Eye (tissue), 1 donor: Measurements from ENCODE around the gene ORMDL3.
"Not testable (repeated sequence)": the region's sequence is repeated elsewhere in the genome, so short reads cannot be mapped to it uniquely, and the experiment has no call there.

Experiments
- DNase-seq: peaks from one replicate; pipeline ENCODE4 v3.0.0-alpha.2; 2015

The ORMDL3 gene

GRCh38 chr17:39948489-39948828 lies 21.1 kb upstream of the ORMDL3 start:
- not testable (repeated sequence) for DNase-seq

GRCh38 chr17:39946551-39947330 lies 19.3 kb upstream of the ORMDL3 start:
- DNase-seq: no peak

GRCh38 chr17:39944393-39944711 lies 17.0 kb upstream of the ORMDL3 start:
- no peak for DNase-seq

GRCh38 chr17:39943702-39944392 lies 16.4 kb upstream of the ORMDL3 start:
- DNase-seq: no peak

GRCh38 chr17:39939588-39940419 lies 12.4 kb upstream of the ORMDL3 start:
- DNase-seq: peak; percentile 83

- no peak for DNase-seq
These were observed 11.7 kb upstream of the ORMDL3 start for GRCh38 chr17:39939106-39939505.

- no peak for DNase-seq
These were observed 10.9 kb upstream of the ORMDL3 start for GRCh38 chr17:39938140-39938869.

GRCh38 chr17:39937447-39937846 lies 10.0 kb upstream of the ORMDL3 start:
- DNase-seq: peak; percentile 66

GRCh38 chr17:39935909-39936308 lies 8.5 kb upstream of the ORMDL3 start:
- DNase-seq: no peak

- no peak for DNase-seq
These were observed 6.9 kb upstream of the ORMDL3 start for GRCh38 chr17:39934324-39934723.

- DNase-seq: no peak
These were observed 6.5 kb upstream of the ORMDL3 start for GRCh38 chr17:39933912-39934311.

- DNase-seq: no peak
These were observed 2.4 kb upstream of the ORMDL3 start for GRCh38 chr17:39929646-39930407.

- DNase-seq: no peak
These were observed 1.7 kb upstream of the ORMDL3 start for GRCh38 chr17:39928858-39929645.

GRCh38 chr17:39927929-39928857 lies 792 bp upstream of the ORMDL3 start:
- DNase-seq: no peak

- peak; percentile 67 for DNase-seq
These were observed 757 bp downstream of the ORMDL3 start for GRCh38 chr17:39926588-39927100.

GRCh38 chr17:39926135-39926587 lies 1.2 kb downstream of the ORMDL3 start:
- DNase-seq: no peak

- DNase-seq: peak; percentile 26
These were observed 1.9 kb downstream of the ORMDL3 start for GRCh38 chr17:39925282-39926134.

- DNase-seq: no peak
These were observed 2.7 kb downstream of the ORMDL3 start for GRCh38 chr17:39924691-39925055.
